Measurements from ENCODE around the gene IER5.

IER5 gene

DNA sequence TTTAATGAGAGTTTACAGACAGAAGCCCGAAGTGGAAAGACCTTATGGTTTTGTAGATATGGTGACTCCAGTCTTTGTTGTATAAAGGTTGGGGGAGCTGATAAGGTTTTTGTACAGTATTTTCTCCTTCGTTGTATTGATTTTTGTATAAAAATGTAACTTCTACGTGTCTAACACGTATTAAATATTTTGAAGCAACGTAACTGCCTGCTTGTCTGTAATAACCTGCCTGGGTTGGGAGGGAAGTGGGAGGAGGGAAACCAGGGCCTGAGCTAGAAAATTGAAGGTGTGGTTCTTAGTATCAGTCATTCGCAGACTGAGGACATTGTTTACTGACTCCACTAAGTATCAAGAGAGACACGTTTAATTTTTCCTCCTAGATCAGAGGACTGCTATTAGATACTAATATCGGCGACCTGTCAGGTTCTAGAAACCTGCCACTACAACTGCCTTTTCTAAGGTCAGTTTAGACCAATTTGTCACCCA is 2.2 kb downstream of the IER5 start:
- Histone ChIP-seq H3K36me3 (ENCODE audit: control insufficient read depth in 1 of 2, insufficient read depth in 2 of 2, low read length in 2 of 2) (no peaks in the 10 kb centered on the region), H3K27ac (ENCODE audit: low read length) (peak overlapping the region; percentile 92), H3K27me3 (ENCODE audit: low read depth, low read length) (no peaks in the 10 kb centered on the region), H3K4me1 (ENCODE audit: control insufficient read depth in 1 of 2, insufficient read depth in 2 of 2, low read length in 2 of 2) (peaks cover 8 to 22% of the 10 kb centered on the region in 2 donors), H3K9me3 (ENCODE audit: control insufficient read depth in 1 of 2, low read length in 2 of 2) (no peaks in the 10 kb centered on the region), H3K4me3 (ENCODE audit: low read depth in 1 of 2, low read length in 2 of 2) (peak overlapping the region; percentile 81 to 87)

DNA sequence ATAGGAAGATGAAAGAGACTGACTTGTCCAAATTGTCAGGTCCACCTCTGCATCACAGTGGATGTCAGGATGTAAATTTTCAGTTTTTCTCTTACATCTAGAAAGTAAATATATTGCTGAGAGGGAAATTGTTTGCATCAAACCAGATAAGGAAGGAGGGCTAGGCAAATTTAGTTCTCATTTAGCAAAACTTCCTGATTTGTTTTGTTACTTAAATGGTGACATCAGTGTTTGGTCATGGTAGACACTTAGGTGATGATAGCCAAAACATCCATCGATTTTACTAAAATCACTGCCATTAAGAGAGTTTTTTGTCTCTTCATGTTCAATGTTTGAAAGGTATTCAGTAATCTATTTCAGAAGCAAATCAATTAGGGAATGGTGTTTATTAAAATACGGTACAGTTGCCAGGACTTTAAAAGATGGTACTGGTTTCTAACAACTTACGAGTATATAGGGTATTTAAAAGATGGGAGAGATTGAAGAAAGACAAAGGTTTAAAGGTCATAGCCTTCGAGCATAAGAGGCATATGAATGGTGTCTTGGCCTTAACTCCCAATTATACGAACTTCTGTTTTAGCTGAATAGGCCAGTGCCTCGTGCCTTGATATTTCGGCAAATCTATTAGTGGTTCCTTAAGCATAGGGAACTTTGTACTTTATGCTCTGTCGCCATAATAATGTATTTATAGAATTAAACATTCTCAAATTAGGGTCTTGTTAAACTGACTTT is 3.0 kb downstream of the IER5 start:
- Histone ChIP-seq H3K4me1 (ENCODE audit: control insufficient read depth in 1 of 2, insufficient read depth in 2 of 2, low read length in 2 of 2) (peaks cover 12 to 22% of the 10 kb centered on the region in 2 donors), H3K9me3 (ENCODE audit: control insufficient read depth in 1 of 2, low read length in 2 of 2) (no peaks in the 10 kb centered on the region), H3K27me3 (ENCODE audit: low read depth, low read length) (no peaks in the 10 kb centered on the region), H3K27ac (ENCODE audit: low read length) (peak overlapping the region; percentile 92), H3K4me3 (ENCODE audit: low read depth in 1 of 2, low read length in 2 of 2) (peak overlapping the region; percentile 81 to 87), H3K36me3 (ENCODE audit: control insufficient read depth in 1 of 2, insufficient read depth in 2 of 2, low read length in 2 of 2) (no peaks in the 10 kb centered on the region)

DNA sequence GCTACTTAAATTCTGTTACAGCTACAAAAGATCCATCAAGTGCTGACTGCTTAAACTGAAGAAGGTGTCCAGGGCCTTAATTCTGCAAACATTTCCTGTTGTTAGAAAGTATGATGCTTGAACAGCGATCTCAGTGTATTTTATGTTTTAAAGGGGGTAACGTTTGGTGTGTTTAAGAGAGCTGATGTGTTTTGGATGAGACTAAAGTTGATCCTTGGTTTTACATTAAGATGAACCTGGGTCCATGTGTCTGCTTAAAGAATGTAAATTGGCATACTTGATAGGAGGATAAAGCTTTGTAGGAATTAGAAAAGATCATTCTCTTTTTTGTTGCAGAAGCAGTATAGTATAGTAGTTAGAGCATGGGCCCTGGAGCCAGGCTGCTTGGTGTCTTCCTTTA is 3.6 kb downstream of the IER5 start:
- Histone ChIP-seq H3K27me3 (ENCODE audit: low read depth, low read length) (no peaks in the 10 kb centered on the region), H3K36me3 (ENCODE audit: control insufficient read depth in 1 of 2, insufficient read depth in 2 of 2, low read length in 2 of 2) (no peaks in the 10 kb centered on the region), H3K9me3 (ENCODE audit: control insufficient read depth in 1 of 2, low read length in 2 of 2) (no peaks in the 10 kb centered on the region), H3K4me3 (ENCODE audit: low read depth in 1 of 2, low read length in 2 of 2) (peak overlapping the region; percentile 81 to 87), H3K27ac (ENCODE audit: low read length) (peak overlapping the region; percentile 92), H3K4me1 (ENCODE audit: control insufficient read depth in 1 of 2, insufficient read depth in 2 of 2, low read length in 2 of 2) (peaks cover 18 to 22% of the 10 kb centered on the region in 2 donors)

DNA sequence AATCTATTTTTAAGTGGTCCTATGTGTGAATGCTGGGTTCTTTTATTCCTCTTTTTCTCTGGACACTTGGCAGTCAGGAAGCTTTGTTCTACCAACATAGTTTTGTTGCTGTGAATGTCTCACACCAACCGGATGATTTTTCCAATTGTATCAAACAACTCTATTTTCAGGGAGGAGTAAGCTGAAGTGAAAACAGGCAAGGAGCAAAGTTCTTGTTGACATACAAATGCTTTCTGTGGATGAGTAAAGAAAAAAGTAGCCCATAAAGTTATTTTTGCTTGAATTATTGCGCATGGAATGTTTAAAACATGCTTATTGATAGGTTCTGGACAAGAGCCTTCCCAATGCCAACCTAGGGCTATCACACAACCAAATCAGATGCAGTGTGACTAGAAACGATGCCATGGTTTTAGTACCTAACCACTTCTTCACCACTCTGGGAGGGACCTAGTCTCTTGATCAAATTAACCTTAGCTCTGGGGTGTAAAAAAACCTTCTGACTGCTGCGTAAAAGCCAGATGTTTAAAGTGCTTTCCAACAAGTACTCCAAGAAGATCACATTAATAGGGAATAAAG is 4.5 kb downstream of the IER5 start:
- Histone ChIP-seq H3K4me1 (ENCODE audit: control insufficient read depth in 1 of 2, insufficient read depth in 2 of 2, low read length in 2 of 2) (peaks cover 18 to 22% of the 10 kb centered on the region in 2 donors), H3K36me3 (ENCODE audit: control insufficient read depth in 1 of 2, insufficient read depth in 2 of 2, low read length in 2 of 2) (no peaks in the 10 kb centered on the region), H3K4me3 (ENCODE audit: low read depth in 1 of 2, low read length in 2 of 2) (peak overlapping the region in 1 of 2 donors; percentile 7), H3K27ac (ENCODE audit: low read length) (peak overlapping the region; percentile 67), H3K9me3 (ENCODE audit: control insufficient read depth in 1 of 2, low read length in 2 of 2) (no peaks in the 10 kb centered on the region), H3K27me3 (ENCODE audit: low read depth, low read length) (no peaks in the 10 kb centered on the region)

DNA sequence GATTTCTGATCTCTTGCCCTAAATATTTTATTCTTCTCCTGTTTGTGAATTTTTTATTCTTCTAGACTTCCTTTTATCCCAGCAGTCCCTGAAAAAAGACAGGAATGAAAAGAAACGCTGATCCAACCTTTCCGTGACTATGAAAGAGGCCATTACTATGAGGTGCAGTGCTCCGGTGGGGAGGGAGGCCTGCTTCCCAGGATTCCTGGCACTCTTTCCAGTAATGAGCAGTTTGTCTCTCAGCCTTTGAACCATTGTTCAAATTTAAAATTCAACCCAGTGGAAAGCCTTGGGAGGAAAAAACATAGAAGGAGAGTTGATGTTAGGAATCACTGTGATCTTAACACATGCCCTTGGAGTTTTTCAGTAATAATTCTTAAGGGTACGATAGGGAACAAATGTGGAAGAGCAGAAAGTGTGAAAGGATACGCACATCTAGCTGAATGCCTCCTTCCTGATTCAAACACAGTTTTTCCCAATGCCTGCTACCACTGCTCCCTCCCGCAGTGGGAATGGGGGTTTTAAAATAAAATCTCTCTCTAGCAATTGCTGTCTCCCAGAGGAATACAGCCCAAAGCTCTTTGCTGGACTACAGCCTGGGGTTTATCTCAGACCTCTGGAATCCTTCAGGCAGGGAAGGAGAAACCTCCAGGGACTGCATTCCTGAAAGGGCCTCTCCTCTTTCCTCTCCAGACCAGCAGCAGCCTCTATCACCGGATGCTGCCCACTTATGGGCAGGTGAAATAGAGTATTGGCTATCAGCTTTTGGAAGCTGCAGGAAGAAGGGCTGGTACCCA is 6.1 kb downstream of the IER5 start:
- H3K36me3 ChIP-seq (ENCODE audit: control insufficient read depth in 1 of 2, insufficient read depth in 2 of 2, low read length in 2 of 2) = no peaks in the 10 kb centered on the region
- H3K27ac ChIP-seq (ENCODE audit: low read length) = peak overlapping the region; percentile 86
- H3K4me3 ChIP-seq (ENCODE audit: low read depth in 1 of 2, low read length in 2 of 2) = no peak overlapping the region
- peaks cover 27 to 28% of the 10 kb centered on the region in 2 donors for H3K4me1 ChIP-seq (ENCODE audit: control insufficient read depth in 1 of 2, insufficient read depth in 2 of 2, low read length in 2 of 2)
- H3K9me3 ChIP-seq (ENCODE audit: control insufficient read depth in 1 of 2, low read length in 2 of 2) = no peaks in the 10 kb centered on the region
- no peaks in the 10 kb centered on the region for H3K27me3 ChIP-seq (ENCODE audit: low read depth, low read length)

DNA sequence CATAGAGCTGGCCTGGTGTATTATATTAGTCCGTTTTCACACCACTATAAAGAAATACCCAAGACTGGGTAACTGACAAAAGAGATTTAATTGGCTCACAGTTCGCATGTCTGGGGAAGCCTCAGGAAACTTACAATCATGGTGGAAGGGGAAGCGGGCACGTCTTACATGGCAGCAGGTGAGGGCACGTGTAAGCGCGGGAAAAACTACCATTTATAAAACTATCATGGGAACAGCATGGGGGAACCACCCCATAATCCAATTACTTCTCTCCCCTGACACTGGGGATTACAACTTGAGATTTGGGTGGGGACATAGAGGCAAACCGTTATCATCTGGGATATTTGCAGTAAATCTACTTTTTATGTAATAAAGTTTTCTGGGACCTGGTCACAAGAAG is 6.8 kb downstream of the IER5 start:
- Histone ChIP-seq H3K36me3 (ENCODE audit: control insufficient read depth in 1 of 2, insufficient read depth in 2 of 2, low read length in 2 of 2) (no peaks in the 10 kb centered on the region), H3K27me3 (ENCODE audit: low read depth, low read length) (no peaks in the 10 kb centered on the region), H3K9me3 (ENCODE audit: control insufficient read depth in 1 of 2, low read length in 2 of 2) (no peaks in the 10 kb centered on the region), H3K4me1 (ENCODE audit: control insufficient read depth in 1 of 2, insufficient read depth in 2 of 2, low read length in 2 of 2) (peaks cover 28 to 31% of the 10 kb centered on the region in 2 donors), H3K4me3 (ENCODE audit: low read depth in 1 of 2, low read length in 2 of 2) (no peak overlapping the region), H3K27ac (ENCODE audit: low read length) (peak overlapping the region; percentile 86)

DNA sequence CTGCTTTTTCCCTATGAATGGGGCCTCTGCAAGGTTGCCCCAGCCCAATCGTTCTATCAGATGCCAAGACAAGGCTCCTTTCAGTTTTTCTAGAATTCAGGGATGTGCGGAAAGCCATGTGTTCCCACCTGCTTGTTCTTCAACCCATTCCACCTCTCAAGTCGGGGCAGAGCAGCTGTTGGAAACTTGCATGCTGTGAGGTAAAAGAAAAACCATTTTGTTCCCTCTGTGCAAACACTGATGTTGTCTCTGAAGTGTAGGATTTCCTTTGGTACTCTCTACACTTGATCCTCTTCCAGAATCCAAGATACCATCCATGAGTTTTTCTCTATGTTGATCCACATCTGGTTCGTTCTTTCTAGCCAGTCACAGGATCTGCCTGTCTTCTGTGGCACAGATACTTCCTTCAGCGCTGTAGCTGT is 7.3 kb downstream of the IER5 start:
- H3K4me3 ChIP-seq (ENCODE audit: low read depth in 1 of 2, low read length in 2 of 2) = no peak overlapping the region
- H3K27ac ChIP-seq (ENCODE audit: low read length) = peak overlapping the region; percentile 86
- no peaks in the 10 kb centered on the region for H3K27me3 ChIP-seq (ENCODE audit: low read depth, low read length)
- H3K4me1 ChIP-seq (ENCODE audit: control insufficient read depth in 1 of 2, insufficient read depth in 2 of 2, low read length in 2 of 2) = peaks cover 28 to 31% of the 10 kb centered on the region in 2 donors
- H3K9me3 ChIP-seq (ENCODE audit: control insufficient read depth in 1 of 2, low read length in 2 of 2) = no peaks in the 10 kb centered on the region
- H3K36me3 ChIP-seq (ENCODE audit: control insufficient read depth in 1 of 2, insufficient read depth in 2 of 2, low read length in 2 of 2) = no peaks in the 10 kb centered on the region

DNA sequence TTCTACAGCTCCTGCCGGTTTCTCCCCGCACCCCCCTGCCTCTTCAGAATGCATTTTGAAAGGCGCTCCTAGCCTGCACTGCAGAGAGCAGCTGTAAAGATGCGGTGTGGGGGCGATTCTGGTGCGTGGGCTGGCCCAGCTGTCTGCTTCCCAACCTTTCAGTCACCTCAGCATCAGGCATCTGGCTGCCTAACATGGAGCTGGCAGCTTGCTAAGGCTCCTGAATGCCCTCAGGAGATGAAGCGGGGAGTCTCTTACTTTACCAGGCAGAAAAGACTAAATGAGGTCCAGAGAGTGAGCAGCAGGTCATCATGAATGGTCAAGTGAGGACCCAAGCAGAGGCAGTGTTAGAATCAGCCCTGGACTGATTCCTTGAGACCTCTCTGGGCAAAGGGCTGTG is 8.7 kb downstream of the IER5 start:
- H3K27ac ChIP-seq (ENCODE audit: low read length) = no peak overlapping the region
- H3K4me3 ChIP-seq (ENCODE audit: low read depth in 1 of 2, low read length in 2 of 2) = no peak overlapping the region
- no peaks in the 10 kb centered on the region for H3K9me3 ChIP-seq (ENCODE audit: control insufficient read depth in 1 of 2, low read length in 2 of 2)
- H3K27me3 ChIP-seq (ENCODE audit: low read depth, low read length) = no peaks in the 10 kb centered on the region
- H3K36me3 ChIP-seq (ENCODE audit: control insufficient read depth in 1 of 2, insufficient read depth in 2 of 2, low read length in 2 of 2) = no peaks in the 10 kb centered on the region
- peaks cover 22 to 28% of the 10 kb centered on the region in 2 donors for H3K4me1 ChIP-seq (ENCODE audit: control insufficient read depth in 1 of 2, insufficient read depth in 2 of 2, low read length in 2 of 2)

DNA sequence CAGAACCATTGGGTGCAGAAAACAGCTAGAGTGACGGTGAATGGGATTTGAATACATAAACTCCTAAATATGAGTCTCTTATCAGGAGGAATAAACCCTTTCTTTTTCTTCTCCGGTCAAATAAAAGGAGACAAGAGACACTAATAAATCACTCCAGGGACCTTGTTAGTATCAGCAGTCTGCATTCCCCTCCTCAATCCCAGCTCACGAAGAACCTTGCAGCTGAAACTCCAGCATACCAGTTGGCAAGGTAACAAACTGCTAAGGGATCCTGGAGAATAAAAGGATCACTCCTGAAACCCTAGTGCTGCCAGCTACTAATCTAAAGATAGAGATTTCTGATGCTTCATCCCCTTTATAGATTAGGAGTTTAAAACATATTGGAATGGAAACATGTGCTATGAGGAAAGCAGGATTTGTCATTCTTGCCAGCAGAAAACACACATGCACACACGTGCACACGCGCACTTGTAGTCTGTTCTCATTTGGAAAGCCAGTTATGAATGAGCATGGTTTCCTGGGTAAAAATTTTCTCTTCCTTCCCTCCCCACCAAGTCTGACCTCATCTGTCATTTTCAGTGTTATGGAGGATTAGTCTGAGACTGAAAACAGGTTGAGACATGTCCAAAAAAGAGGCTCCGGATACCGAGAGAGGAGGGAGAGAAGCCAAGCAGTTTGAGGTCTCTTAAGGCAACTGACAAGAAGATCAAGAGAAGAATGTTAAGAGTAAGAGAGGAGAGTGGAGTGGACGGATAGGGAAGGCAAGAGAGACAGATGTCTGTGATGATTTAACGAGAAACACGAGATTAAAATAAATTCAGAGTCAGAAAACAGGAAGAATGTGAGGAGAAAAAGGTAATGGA is 10.9 kb downstream of the IER5 start:
- Histone ChIP-seq H3K4me3 (ENCODE audit: low read depth in 1 of 2, low read length in 2 of 2) (no peak overlapping the region), H3K36me3 (ENCODE audit: control insufficient read depth in 1 of 2, insufficient read depth in 2 of 2, low read length in 2 of 2) (no peaks in the 10 kb centered on the region), H3K9me3 (ENCODE audit: control insufficient read depth in 1 of 2, low read length in 2 of 2) (no peaks in the 10 kb centered on the region), H3K4me1 (ENCODE audit: control insufficient read depth in 1 of 2, insufficient read depth in 2 of 2, low read length in 2 of 2) (peaks cover 28 to 30% of the 10 kb centered on the region in 2 donors), H3K27ac (ENCODE audit: low read length) (peak overlapping the region; percentile 12), H3K27me3 (ENCODE audit: low read depth, low read length) (no peaks in the 10 kb centered on the region)

DNA sequence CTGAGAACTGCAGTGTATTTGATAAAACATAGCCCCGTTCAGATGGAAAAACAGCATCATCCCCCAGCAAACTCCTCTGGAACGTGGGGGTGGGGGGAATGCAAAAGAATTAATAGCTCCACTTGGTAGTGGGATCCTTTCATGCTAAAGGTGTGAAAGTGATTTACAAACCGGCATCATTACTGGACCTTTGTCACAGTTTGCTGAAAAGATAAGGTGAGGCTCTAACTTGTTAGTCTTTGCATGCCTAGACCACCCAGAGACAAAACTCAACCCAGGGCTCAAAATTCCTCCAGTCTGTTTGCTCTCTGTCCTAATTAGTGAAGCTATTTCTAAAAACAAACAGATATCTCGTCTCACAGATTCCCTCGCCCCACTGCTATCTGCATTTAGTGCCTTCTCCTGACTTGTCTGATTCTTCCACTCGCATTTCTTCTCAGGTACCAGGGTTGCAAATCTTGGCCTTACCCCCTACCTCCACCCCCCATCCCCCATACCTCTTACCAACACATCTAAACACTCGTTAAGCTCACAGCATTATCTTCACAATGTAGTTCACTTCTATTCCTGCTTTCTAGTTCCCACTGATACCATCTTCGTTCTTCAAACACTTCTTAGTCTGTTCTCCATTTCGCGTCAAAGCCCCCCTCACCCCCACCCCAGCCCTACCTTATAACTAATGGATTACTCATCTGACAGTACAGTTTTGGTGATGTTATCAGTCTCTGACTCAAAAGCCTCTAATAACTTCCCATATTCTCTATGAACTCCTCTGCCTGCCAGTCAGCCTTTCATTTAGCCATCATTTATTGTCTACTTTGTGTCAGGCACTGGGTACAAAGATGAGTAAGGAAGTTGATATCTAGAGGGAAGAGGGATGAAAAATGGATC is 11.8 kb downstream of the IER5 start:
- Histone ChIP-seq H3K27me3 (ENCODE audit: low read depth, low read length) (no peaks in the 10 kb centered on the region), H3K27ac (ENCODE audit: low read length) (peak overlapping the region; percentile 12), H3K9me3 (ENCODE audit: control insufficient read depth in 1 of 2, low read length in 2 of 2) (no peaks in the 10 kb centered on the region)

More for the DNA sequence above, 11.8 kb downstream of the IER5 start:
- H3K4me1 ChIP-seq (ENCODE audit: control insufficient read depth in 1 of 2, insufficient read depth in 2 of 2, low read length in 2 of 2) = peaks cover 23 to 28% of the 10 kb centered on the region in 2 donors
- no peak overlapping the region for H3K4me3 ChIP-seq (ENCODE audit: low read depth in 1 of 2, low read length in 2 of 2)
- no peaks in the 10 kb centered on the region for H3K36me3 ChIP-seq (ENCODE audit: control insufficient read depth in 1 of 2, insufficient read depth in 2 of 2, low read length in 2 of 2)
